GM18511 (cell line): ENCODE results near the gene KCNJ6.
"Not testable (repeated sequence)": the region's sequence is repeated elsewhere in the genome, so short reads cannot be mapped to it uniquely, and the experiment has no call there.

Source experiments
- ATAC-seq: cut with Tn5 transposase; IDR thresholded peaks from one replicate; pipeline ENCODE4 v1.9.1; 2021; ENCODE audit warnings: mild to moderate bottlenecking, moderate library complexity; ENCODE audit not compliant: unreplicated experiment

KCNJ6 gene

DNA sequence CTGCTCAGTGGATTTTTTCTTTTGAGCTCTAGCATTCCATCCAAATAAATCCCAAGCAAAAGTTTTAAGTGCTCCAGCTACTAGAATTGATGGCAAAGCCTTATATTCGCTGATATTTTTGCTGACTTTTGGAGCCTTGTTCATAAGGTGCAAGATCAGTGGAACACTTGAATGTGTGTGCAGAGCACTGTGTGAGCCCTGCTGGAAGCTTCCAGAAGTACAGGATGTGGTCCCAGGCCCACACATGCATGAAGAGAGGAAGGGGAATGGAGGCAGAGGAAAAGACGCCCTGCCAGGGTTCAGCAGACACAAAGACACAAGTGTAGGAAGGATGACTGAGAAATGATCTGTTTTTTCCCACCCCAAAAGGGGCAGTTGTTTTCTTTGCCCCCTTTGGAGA, 169.4 kb downstream of the KCNJ6 start:
- ATAC-seq, result no peak

DNA sequence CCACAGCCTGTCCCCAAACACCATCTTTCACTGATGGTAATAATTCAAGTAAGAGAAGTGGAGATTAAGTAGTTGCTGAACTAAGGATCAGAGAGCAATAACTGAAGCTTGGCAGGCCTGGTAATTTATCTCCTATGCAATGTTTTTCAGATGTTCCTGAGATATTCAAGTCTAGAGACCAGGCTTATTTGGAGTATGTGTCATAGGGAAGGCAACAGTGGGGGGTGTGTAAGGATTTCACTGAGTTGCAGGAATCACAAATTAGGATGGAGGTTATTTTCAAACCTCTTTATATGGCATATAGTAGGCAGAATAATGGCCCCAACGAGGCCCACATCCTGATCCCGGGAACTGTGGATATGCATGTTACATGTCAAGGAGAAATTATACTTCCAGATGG, 171.7 kb downstream of the KCNJ6 start:
- ATAC-seq, result no peak

DNA sequence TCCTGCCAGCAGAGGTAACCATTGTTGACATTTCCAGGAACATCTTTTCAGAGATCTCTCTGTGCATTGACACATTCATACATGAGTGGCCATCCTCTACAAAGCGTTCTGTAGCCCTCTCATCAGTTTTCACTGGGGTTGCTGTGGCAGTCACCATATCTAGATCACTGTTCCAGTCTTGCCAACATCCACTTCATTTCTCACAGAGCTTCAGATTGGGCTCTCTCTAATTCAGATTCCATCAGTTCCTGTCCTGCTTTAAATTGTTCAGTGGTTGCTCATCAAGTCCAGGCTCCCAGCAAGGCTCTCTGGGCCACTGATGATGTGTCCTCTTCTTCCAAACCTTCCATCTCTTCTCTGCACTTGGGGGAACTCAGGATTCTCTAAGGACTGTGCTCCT, 173.7 kb downstream of the KCNJ6 start:
- ATAC-seq, result no peak

DNA sequence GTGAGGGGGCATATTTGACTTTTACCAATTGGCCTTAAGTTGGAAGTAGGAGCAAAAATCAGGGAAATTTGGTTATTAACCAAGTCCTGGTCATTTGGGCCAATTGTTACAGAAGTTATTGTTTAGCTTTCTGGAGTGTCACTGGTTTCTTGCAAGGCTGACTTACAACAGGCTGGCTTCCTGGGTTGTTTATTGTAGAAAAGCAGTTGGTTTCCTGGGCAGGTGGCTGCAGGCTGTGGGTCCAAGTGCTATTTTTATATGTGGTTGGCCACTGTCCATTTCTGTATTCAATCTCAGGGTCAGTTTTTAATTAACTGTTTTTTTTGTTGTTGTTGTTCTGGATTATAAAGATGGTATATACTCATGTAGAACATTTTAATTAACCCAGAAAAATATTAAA, 174.1 kb downstream of the KCNJ6 start:
- ATAC-seq, result peak; percentile 56

DNA sequence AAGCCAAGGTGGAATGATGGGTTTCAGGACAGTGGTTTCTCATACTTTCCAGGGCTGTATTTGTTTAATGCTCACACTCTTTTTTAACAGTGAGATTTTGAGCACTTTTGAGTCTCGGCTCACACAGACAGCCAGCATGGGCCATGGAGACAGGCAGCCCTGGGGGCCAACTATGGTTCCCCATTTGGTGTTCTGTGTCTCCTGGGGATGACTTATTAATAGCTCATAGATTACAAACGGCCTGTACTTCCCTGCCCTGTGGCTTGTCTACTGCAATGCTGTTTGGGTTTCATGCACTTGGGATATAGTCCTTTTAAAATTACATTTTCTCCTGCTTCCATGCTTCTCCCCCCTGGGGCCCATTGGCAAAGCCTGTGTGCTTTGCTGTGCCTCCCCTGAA, 178.3 kb downstream of the KCNJ6 start:
- ATAC-seq, result no peak

DNA sequence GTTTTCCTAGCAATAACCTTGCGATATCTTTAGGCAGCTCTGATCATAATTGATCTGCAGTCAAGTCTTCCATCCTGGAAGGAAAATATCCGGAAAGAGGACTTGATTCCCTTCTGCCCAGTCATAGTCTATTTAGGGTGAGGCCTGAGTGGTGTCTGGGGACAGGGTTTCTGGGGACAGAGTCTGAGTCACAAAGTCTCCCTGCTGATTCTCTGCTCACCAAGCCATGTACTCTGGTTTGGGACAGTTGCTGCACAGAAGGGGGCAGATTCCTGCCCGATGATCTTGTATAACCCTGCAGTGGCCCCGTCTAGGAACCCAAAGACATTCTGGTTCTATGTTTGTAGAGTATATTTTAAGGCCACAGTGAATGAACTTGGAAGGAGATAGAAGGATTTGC, 178.8 kb downstream of the KCNJ6 start:
- no peak for ATAC-seq

DNA sequence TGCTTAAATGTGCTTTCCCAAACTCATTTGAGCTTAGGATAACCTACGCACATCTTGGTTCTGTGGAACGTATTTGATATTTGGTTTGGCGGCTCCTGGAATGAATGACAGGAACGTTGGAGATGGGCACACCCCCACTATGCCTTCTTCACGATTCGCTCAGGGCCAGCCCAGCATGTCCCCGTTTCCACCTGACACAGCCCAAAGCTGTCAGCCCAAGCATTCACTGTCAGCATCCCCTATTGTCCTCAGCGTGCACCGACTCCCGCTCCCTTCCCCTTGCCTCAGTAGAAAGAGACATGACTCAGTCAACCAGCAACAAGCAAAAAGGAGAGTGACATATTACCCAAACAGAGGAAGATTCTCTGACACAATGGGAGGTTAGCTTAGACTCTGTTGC, 181.4 kb downstream of the KCNJ6 start:
- ATAC-seq, result no peak

DNA sequence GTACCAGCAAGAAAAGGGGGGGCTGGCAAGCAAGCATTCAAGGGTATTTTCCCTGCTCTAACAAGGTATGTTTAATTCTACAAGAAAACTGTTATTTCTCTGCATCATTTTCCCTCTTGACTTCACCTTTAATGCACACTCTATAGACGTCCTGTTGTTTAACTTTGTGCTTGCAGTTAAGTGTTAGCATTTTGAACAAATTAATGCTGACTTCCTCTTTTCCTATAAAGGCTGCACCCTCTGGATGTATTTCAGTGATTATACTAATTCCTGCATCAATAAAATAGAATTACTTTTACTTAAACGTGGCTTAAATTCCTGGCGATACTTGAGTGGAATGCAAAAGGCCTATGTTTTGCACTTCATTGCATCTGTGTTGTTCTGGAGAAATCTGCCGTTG, 183.3 kb downstream of the KCNJ6 start:
- no peak for ATAC-seq

DNA sequence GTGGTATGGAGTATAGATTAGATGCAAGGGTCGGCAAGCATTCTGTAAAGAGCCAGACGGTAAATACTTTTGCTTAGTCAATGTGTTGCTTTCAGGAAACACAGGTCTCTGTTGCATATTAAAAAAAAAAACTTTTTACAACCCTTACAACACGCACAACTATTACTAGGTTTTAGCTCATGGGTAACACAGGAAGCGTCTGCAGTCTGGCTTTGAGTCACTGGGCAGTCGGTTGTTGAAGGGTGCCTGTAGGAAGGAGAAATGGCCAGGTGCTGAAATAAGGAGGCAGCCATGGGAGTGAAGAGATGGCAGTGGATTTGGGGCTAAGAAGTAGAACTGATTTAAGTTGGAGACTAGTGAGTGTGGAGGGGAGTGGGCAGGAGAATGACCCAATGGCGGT, 192.1 kb downstream of the KCNJ6 start:
- no peak for ATAC-seq

DNA sequence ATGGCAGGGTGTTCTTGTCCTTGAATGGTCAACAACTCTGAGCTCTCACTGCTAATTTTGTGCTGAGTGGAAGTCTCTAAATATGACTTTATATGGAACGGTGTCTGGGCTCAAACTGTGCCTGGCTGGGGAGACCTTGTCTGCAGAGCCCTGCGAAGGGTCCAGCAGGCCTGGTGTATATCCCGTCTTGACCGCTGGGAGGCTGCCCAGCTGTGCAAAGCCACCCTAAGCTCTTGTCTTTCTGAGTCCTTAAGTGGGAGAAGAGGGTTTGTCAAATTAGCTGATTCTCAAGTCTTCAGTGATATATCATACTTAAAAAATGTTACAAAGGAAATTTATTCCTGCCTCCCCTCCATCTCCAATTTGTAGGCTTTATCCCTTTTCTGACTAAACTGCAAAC, 198.7 kb downstream of the KCNJ6 start:
- no peak for ATAC-seq

DNA sequence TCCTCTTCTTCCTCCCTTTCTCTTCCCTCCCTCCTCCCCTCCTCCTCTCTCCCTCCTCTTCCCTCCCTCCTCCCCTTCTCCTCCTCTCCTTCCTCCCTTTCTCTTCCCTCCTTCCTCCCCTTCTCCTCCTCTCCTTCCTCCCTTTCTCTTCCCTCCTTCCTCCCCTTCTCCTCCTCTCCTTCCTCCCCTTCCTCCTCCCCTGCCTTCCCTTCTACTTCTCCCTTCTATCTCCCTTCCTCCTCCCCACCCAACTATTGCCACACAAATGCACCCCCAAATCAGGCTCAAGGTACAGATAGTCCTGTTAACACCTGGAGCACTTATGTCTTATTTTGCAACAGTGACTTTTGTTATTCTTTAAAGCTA, 203.7 kb downstream of the KCNJ6 start:
- not testable (repeated sequence) for ATAC-seq

DNA sequence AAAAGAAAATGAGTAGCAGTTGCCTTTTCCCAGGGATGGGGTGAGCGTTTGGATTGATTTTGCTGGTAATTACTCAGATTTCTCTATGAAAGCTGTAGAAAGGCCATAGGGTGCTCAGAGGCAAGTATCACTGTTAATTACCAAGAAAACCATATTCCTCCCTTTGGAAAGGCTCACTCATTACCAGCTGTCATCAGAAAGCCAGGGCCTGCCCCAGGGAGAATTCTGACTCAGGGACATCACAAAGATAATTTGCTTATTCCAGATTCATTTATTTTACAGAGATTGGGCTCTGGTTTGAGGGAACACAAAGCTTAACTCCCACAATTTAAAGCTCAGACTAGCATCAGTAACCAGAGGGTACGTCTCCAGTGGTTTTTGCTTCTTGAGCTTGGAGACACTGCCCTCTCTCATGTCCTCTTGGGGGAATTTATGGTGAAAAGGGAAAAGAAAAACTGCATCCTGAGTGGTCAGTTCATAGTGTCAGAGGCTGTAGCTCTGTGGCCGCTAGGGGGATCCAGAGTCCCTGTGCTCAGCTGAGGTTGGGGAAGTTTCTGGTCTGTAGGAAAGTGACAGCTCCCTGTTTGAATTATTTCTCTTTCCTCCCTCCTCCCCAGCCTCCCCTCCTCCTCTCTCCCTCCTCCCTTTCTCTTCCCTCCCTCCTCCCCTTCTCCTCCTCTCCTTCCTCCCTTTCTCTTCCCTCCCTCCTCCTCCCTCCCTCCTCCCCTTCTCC, 204.3 kb downstream of the KCNJ6 start:
- ATAC-seq, result peak; percentile 83

DNA sequence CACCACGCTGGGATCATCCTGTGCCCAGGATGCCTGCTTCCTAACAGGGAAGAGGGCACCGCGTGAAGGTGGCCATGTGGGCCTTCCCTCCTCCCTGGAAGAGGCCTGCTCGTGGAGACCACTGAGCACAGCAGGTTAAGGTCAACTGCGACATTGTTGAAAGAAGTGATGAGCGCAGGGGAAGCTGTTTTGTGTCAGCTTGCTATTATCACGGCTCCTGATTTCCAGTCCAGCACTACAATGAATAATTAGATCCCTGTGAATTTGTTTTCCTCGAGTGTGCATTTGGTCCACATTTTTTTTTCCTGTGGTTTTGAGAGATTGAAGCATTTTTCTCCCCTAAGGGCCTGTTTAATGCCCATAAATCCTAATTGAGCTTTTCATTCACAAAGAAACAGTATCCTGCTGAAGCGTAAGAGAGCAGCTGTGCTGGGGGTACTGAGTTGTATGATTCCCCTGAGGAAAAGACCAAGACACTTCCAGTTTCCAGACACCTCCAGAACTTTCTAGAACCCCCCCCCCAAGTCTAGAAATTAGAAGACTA, 204.9 kb downstream of the KCNJ6 start:
- no peak for ATAC-seq

DNA sequence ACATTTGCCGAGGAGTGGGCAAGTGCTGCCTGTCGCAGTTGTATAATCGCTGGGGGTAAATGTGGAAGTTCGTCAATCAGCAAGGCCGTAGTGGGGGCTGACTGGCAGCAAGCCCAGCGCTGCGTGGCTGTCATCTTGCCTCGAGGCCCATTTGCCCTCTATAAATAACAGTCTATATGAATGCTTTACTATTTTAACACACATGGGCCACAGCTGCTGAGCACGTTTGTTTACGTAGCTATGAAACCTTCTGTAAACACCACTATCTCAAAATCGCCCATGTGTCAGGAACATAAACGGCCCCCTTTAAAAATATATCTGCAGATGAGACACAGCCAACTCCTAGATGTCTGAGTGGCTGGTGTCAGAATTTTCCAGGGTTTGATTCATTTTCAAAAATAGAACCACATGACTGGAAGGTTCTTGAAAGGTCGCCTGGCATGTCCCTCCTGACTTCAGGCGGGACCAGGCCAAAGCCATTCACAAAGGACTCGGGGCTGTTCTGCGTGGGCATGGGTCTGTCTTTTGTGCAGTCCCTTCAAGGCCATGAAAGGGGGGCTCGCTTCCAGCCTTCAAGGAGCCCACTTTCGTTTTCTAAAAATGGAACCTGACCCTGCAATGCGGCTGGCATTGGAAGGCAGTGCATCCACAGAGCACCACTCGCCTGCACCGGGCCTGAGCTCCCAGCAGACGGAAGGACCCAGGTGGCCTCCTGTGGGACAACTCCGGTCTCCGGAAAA, 205.5 kb downstream of the KCNJ6 start:
- ATAC-seq, result no peak

DNA sequence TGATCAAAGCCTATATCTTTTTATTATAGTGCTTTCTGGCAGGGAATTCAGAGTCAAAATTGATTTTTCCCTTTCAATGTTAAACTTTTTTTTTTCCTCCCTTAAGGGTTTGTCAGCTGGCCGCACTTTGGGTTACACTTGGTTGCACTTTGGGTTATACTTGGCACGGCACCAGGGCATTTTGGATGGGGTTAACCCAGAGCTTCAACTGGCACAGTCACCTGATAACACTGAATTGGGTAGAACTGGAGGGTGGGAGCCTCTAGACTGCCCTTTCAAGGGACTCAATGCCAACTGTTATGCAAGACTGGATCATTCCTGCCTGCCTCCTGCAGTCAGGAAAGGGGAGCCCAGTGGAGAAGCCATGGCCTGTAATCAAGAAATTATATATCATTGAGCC, 211.5 kb downstream of the KCNJ6 start:
- ATAC-seq, result no peak

DNA sequence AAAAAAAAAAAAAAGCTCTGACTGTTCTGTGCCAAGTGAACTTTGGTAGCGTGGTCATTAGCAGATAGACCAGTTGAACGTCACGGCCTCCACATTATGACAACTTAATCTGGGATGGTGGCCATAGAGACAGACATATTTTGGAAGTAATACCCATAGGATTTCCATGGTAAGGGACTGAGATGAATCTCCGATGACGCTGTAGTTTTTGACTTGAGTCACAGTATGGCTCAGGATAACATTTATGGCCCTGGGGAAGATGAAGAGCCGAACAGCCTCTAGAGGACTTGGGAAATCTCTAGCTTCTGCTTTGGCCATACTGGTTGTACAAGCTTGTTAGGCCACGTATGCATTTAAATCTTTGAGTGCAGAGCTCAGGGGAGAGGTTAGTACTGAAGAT, 214.0 kb downstream of the KCNJ6 start:
- ATAC-seq, result no peak

DNA sequence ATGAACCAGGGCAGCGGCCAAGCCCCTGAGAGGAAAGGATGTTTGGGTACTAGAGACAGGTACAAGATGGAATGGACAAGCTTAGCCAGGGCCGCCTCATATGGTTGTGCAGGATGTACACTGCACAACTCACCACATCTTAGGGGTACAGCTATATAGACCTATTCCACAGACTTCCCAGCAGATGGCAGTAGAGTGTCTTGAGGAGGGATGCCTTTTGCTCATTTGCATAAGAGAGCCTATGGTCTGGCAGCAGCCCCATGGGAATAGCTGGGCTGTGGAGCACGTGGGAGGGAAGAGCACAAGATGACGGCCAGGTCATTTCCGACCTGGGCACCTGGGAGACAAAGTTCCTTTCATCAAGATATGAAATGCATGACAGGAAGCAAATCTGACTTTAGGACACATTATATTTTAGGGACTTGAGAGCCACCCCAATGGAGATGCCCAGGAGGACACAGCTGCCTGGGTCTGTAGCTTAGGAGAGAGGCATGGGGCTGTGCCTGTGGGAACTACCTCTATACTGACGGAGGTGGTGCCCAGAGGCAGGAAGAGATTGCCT, 215.5 kb downstream of the KCNJ6 start:
- ATAC-seq, result peak; percentile 90

DNA sequence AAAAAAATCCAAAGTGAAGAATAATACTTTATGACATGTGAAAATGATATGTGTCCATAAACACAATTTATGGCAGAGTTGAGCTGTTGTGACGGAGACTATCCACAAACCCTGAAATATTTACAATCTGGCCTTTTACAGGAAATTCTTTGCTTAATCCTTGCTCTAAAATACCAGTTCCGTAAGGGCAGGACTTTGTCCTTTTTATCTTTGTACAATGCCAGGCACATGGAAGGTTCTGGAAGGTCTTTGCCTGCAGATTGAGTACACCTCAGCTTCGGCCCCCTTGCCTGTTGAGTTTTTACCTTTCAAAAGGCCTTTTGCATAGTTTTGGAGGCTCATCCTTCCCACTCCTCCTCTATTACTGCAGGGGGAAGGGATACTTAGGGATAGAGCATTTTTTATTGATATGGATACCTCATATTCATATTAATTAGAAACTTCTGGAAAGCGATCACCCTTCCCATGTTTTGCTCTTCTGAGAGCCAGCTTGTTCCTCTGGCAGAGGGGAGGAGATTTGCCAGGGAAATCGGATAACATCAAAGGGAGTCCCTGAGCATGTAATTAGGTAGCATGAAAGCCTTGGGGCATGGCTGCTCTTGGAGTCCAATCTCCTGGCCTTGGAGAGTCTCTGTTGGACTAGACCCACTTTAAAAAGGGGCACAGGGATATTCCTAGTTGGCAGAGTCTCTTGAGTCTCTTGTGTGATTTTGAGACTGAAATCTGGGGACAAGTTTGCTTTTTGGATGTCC, 217.1 kb downstream of the KCNJ6 start:
- no peak for ATAC-seq

DNA sequence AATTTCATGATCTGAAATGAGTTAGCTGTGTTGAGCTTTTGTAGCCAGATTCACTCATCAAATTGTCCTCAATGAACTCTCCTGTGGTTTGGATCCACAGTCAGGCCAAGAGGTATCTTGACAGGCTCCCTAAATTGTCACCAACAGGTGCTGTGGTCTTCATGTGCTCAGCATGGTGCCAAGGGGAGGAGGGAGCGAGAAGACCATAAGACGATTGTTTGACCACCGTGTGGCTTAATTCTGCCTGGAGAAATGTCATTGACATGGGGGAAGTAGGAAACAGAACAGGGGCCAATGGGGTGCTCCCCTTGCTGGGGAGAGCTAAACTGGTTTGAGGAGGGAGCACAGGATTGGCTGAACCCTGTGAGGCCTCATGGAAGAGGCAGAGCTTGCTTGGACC, 219.3 kb downstream of the KCNJ6 start:
- ATAC-seq, result no peak

DNA sequence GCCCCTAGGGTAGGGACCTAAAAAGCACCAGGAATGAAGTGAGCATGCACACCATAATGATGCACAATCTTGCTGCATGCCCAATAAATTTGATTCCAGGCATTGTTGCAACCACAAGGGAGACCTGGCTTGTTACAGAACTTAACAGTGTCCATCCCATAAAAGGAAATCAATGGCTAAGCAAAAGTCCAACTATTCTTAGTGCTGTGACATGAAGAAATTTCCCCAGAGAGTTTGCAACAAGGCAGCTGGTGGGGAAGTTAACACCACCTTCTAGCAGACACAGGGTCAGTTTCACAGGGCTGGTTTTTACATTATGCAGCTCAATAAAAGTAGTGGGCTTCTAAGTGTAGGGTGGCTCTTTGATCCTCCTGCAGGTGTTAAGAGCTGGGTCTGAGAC, 221.1 kb downstream of the KCNJ6 start:
- ATAC-seq, result no peak

DNA sequence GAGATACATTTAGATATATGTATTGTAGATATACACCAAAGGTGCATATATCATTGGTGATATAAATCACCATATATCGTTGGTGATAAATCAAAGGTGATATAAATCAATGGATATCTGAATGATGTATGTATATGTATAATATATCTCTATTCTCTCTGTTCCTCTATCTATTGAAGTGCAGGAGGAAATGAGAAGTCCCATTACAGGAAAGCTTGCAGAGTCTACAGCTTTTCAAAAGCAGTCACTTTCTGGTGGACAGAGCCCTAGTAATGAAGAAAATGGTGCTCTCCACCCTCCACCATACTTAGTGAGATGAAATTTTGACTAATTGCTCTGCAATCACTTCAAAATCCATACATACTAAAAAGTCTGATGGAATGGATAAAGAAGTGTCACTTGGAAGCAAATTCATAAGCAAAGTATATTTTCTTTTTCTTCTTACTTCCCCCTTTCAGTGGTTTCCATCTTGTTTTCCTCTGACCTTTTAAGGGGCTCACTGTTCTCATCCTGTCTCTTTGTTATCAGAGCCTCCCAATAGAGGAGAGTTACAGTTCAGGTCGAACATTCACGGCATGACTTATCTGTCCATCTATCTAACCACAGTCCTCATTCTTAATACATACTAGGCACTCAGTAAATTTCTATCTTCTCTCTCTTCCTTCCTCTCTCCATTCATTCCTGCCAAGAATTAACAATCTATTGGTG, 227.2 kb downstream of the KCNJ6 start:
- ATAC-seq, result no peak
